GM12864 (cell line): ENCODE results near the gene TBC1D16.
A peak's percentile ranks its signal among the peaks of the same experiment; 100 is the strongest.

ENCODE experiments used
- DNase-seq: peaks from one replicate; pipeline ENCODE4 v3.0.0-alpha.2; 2011; ENCODE audit warnings: low read depth
- H3K4me3 ChIP-seq: 2 replicates; pipeline ENCODE4 v1.5.1; 2011; ENCODE audit warnings: mild to moderate bottlenecking, low read depth, low read length, control low read depth
- TF ChIP-seq, protein P1 (sequence below): IDR thresholded peaks from 2 replicates; pipeline ENCODE4 v1.5.1; 2011; ENCODE audit warnings: low read depth, mild to moderate bottlenecking, moderate library complexity, low read length, control low read depth, inconsistent platforms; ENCODE audit errors: missing control alignments

Gene TBC1D16

DNA sequence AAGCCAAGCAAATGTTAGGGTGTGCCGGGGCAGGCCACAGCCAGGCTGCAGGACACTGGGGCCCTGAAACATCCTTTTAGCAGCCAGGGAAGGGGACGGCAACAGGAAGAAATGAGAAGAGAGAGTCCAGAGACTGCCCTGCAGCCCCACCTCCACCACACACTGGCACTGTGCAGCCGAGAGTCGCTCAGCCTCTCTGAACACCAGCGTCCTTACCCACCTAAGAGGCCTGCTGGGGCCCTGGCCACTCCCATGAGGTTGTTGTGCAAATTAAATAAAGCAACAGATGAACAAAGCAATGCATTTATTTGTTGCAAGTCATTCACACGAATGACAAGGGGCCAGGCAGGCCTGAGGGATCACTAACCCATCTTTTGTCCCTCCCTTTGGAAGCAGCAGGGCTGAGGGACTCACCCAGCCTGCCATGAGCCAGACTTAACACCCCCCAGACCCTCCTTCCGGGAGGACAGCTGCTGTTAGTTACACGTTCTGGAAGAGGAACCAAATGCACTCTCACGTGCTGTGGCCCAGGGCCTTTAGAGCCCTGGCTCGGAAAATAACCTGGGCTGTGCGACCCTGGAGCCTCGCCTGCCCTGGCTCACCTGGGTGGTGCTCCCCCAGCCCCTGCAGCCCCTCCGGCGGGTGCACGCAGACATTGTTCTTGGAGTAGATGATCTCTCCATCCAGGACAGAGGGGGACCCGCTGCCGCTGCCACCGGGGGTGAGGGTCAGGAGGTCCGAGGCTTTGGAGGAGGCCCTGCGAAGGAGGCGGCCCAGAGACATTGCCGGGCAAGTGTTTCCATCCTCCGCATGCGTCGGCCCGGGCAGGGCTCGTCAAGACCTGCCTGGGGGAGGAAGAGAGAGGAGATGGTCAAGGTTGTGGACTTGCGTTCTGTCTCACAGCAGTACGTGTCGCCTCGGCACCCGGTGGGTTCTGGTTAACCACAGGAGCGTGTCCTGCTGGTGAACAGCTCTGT is 22.6 kb downstream of the TBC1D16 start:
- no peak for DNase-seq
- no peak overlapping the region for H3K4me3 ChIP-seq
- TF ChIP-seq, protein P1, sequence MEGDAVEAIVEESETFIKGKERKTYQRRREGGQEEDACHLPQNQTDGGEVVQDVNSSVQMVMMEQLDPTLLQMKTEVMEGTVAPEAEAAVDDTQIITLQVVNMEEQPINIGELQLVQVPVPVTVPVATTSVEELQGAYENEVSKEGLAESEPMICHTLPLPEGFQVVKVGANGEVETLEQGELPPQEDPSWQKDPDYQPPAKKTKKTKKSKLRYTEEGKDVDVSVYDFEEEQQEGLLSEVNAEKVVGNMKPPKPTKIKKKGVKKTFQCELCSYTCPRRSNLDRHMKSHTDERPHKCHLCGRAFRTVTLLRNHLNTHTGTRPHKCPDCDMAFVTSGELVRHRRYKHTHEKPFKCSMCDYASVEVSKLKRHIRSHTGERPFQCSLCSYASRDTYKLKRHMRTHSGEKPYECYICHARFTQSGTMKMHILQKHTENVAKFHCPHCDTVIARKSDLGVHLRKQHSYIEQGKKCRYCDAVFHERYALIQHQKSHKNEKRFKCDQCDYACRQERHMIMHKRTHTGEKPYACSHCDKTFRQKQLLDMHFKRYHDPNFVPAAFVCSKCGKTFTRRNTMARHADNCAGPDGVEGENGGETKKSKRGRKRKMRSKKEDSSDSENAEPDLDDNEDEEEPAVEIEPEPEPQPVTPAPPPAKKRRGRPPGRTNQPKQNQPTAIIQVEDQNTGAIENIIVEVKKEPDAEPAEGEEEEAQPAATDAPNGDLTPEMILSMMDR: no peak

DNA sequence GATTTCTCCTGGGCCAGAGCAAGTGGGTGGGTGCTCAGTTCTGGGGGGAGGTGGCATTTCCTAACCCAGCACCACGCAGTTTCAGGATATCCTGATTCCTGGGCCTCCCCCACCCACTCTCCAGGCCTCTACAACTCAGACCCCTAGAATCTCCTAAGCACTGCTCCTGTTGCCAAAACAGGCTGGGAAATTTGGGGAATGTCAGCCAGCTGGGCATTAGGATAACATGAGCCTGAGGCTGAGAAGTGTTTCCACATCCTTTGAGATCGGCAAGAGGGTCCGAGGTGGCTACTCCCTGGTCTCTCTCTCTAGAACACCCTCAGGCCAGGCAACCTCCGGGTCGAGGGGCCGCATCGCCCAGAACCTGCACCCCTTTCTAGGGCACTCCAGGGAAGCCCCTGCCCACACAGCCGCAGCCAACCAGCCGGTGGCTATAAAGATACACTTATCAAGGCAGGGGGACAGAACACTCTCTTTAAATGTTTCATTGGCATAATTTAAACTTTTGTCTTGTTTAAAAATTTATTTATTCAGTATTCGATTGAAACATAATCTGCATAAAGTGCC is 23.6 kb downstream of the TBC1D16 start:
- H3K4me3 ChIP-seq: no peak overlapping the region
- TF ChIP-seq, protein P1: no peak
- DNase-seq: no peak

DNA sequence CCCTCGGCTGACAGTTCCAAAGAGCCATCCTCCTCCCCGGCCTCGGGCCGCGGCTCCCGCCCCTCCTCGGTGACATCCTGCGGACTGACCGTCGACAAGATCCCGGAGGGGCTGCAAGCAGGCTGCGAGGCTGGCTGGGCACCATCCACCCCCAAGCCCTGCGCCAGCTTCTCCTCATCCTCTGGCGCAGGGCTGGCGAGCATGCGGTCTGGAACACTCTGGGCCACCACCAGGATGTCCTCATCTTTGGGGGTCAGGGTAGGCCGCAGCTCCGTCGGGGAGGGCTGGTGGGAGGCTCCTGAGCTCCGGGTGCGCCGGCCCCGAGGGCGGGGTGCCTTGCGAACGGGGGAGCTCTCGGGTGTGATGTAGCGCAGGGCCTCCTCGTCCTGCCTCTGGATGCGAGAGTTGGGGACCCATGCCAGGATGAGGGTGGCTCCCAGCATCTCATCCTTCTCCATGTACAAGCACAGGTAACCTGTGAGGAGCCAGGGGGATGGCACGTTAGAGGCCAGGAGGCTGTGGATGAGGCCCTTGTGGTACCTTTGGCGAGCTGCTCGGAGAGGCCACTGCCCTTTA is 25.3 kb downstream of the TBC1D16 start:
- TF ChIP-seq, protein P1: no peak
- DNase-seq: no peak

DNA sequence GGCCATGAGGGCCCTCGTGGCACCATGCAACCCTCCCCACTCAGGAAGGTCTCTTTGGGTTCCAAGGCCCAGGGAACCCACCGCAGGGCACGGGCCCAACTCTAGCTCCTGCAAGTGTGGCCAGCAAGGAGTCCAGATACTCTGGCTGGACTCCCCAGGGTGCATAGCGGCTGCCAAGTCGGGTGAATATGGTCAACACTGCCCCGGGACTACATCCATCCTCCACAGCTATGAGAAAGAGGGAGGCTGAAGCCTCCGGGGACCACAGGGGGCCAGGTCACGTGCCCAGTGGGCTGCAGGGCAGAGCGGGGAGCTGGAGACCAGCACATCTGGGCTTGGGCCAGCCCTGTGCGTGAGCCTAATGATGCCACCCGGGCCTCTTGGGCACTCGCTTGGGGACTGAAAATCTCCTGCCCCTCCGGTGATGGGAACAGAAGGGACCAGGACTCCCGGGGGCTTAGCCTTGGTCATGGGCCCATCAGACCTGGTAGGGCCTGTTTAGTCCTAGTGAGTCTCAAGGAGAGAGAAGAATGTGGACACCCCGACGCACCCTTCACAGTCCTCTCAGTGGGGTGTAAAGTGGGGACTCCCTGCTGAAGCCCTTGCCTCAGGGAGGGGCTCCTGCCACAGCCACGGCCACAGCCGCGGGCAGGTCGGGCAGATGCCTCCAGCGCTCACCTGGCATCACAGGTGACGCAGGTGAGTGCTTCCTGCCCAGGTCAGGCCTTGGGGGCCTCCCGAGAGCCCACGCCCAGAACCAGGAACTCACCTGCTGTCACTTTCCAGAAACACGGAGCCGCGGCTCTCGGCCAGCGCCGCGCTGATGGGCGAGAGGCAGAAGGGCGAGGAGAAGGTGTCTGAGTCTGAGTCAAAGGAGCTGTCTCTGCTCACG is 26.0 kb downstream of the TBC1D16 start:
- H3K4me3 ChIP-seq: no peak overlapping the region
- DNase-seq: no peak
- TF ChIP-seq, protein P1: no peak

More for the DNA sequence above, 25.3 kb downstream of the TBC1D16 start:
- no peak overlapping the region for H3K4me3 ChIP-seq

DNA sequence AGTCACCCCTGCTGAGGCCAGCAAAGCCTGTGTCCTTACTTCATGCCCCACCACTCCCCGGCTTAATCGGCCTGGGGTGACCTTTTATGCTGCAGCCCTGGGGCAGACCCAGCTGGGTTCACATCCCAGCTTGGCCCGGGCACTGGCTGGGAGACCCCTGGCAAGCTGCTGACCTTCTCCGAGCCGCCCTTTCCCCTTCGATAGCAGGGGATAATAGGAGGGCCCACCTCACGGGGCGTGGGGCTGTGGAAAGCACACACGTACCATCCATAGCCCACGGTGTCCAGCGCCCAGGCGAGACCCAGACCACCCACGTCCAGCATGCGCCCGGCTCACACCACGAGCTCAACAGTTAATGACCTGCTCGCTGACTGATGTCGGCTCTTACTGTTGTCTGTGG is 26.8 kb downstream of the TBC1D16 start:
- H3K4me3 ChIP-seq: no peak overlapping the region
- TF ChIP-seq, protein P1: no peak
- DNase-seq: no peak

DNA sequence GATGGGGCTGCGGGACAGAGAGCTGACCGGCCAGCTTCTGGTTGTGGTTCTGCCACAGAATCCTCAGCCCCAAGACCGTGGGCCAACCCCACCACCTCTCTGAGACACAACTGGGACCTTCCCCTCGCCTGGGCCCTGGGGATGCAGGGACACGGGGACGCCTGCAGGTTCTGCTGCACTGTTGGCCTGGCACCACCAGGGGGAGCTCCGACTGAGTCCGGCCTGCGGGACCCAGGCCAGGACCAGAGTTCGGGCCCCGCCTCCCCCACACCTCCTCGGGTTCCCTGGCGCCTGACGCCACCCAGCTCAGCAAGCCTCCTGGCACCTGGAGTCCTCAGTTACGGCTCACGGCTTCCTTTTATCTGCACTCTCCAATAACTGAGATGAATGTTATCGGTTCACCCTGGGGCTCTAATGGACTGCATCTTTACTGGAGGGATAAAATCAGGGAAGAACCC is 27.3 kb downstream of the TBC1D16 start:
- TF ChIP-seq, protein P1: peak; percentile 95
- H3K4me3 ChIP-seq: no peak overlapping the region
- no peak for DNase-seq
